ENCODE measurements around the gene ABCG4. TPM values are rescaled to one million over a fixed set of nuclear protein-coding genes. Genes with fewer than 3 reads are reported as not detected.

The ABCG4 gene
- total RNA-seq, 1 donor from 2014 or later: 1.8 TPM

GRCh38 chr11:119121008-119121810, 27.6 kb upstream of the ABCG4 start, which contains the start of gene HINFP:
TSS of gene HINFP (plus strand) at chr11:119121580. CDS start at chr11:119126945, 5,365 bp downstream.
- Histone ChIP-seq H3K9me3 (replicated peaks) (no peaks in the 10 kb centered on the region), H3K27me3 (ENCODE audit: low read depth) (no peaks in the 10 kb centered on the region), H3K36me3 (peaks cover 31% of the 10 kb centered on the region), H3K4me3 (peak within 1 kb of the TSS; percentile 87), H3K27ac (replicated peaks) (peak within 1 kb of the TSS; percentile 90), H3K4me1 (peaks cover 35% of the 10 kb centered on the region)
- DNase-seq: peak; percentile 100
- no peak for TF ChIP-seq CTCF (IDR thresholded peaks at IDR 0.05; ENCODE audit: borderline replicate concordance)
- intact Hi-C loops (cut with micrococcal nuclease): no loop called here

- Histone ChIP-seq H3K36me3 (peaks cover 25% of the 10 kb centered on the region), H3K4me3 (peak overlapping the region; percentile 87), H3K9me3 (replicated peaks) (no peaks in the 10 kb centered on the region), H3K27ac (replicated peaks) (peak overlapping the region; percentile 90), H3K4me1 (peaks cover 41% of the 10 kb centered on the region), H3K27me3 (ENCODE audit: low read depth) (no peaks in the 10 kb centered on the region)
- TF ChIP-seq CTCF (IDR thresholded peaks at IDR 0.05; ENCODE audit: borderline replicate concordance): no peak
- no peak for DNase-seq
- intact Hi-C loops (cut with micrococcal nuclease): no loop called here
Measured at GRCh38 chr11:119121811-119122124, 27.1 kb upstream of the ABCG4 start.

- intact Hi-C loops (cut with micrococcal nuclease): no loop called here
- peaks cover 40% of the 10 kb centered on the region for H3K4me1 ChIP-seq
- peak overlapping the region; percentile 18 for H3K27ac ChIP-seq (replicated peaks)
- DNase-seq: no peak
- peaks cover 54% of the 10 kb centered on the region for H3K36me3 ChIP-seq
- no peaks in the 10 kb centered on the region for H3K9me3 ChIP-seq (replicated peaks)
- no peak for TF ChIP-seq CTCF (IDR thresholded peaks at IDR 0.05; ENCODE audit: borderline replicate concordance)
- H3K4me3 ChIP-seq: no peak overlapping the region
- no peaks in the 10 kb centered on the region for H3K27me3 ChIP-seq (ENCODE audit: low read depth)
Measured at GRCh38 chr11:119125821-119126220, 23.0 kb upstream of the ABCG4 start.

GRCh38 chr11:119126675-119127268, 22.1 kb upstream of the ABCG4 start:
- Histone ChIP-seq H3K36me3 (peaks cover 64% of the 10 kb centered on the region), H3K27ac (replicated peaks) (peak overlapping the region; percentile 36)

GRCh38 chr11:119130662-119131061, 18.2 kb upstream of the ABCG4 start:
- H3K27me3 ChIP-seq (ENCODE audit: low read depth): no peaks in the 10 kb centered on the region
- intact Hi-C loops (cut with micrococcal nuclease): no loop called here
- no peak overlapping the region for H3K4me3 ChIP-seq
- H3K36me3 ChIP-seq: peaks cover 73% of the 10 kb centered on the region
- H3K9me3 ChIP-seq (replicated peaks): no peaks in the 10 kb centered on the region
- DNase-seq: no peak
- no peak overlapping the region for H3K27ac ChIP-seq (replicated peaks)
- TF ChIP-seq CTCF (IDR thresholded peaks at IDR 0.05; ENCODE audit: borderline replicate concordance): no peak
- H3K4me1 ChIP-seq: peaks cover 16% of the 10 kb centered on the region

More at GRCh38 chr11:119126675-119127268, 22.1 kb upstream of the ABCG4 start:
- no peak for TF ChIP-seq CTCF (IDR thresholded peaks at IDR 0.05; ENCODE audit: borderline replicate concordance)
- no peak for DNase-seq
- intact Hi-C loops (cut with micrococcal nuclease): no loop called here
- no peaks in the 10 kb centered on the region for H3K9me3 ChIP-seq (replicated peaks)
- peaks cover 34% of the 10 kb centered on the region for H3K4me1 ChIP-seq
- H3K27me3 ChIP-seq (ENCODE audit: low read depth): no peaks in the 10 kb centered on the region
- no peak overlapping the region for H3K4me3 ChIP-seq
